SH-SY5Y (cell line): ENCODE measurements around the gene GADD45A.

ENCODE experiments used
- GATA2 ChIP-seq: IDR thresholded peaks from 2 replicates; pipeline ENCODE4 v1.6.1; 2011; ENCODE audit warnings: mild to moderate bottlenecking, low read depth, low read length
- GATA3 ChIP-seq: IDR thresholded peaks from 2 replicates; pipeline ENCODE4 v1.6.1; 2011; ENCODE audit warnings: low read depth, mild to moderate bottlenecking, low read length, moderate library complexity

DNA sequence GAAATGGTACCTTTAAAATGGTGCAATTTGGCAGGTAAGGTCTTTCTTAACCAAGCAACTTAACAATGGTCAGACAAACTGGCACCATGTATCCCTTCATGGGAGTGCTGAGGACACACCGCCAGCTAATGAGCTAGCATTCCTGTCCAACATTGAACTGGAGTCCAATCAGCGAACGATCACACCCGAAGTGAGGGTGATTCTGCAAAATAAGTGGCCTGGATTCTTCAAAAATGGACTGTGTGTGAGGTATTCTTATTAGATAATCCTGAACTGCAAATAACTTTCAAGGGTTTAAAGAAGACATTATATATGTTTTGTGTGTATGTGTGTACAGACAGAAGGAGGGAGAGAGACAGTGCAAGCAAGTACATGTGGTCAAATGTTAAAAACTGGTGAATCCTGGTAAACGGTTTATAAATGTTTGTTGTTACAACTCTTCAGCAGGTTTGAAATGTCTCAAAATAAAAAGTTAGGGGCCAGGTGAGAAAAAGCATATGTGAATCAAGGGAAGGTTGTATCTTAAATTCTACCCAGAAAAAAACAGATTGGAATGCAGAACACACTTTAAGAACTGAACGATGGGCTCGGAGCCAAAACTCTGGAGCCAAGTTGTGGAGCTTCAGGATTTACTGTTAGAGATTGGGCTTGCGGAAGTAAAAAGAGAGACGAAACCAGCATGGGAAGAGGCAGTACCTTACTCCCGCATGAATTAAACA is 20.9 kb downstream of the GADD45A start:
- no peak for TF ChIP-seq GATA2
- TF ChIP-seq GATA3: no peak
